Keratinocyte (primary cell): ENCODE results near the gene KCNAB2. TPM values are rescaled to one million over a fixed set of nuclear protein-coding genes. Genes with fewer than 3 reads are reported as not detected.

Experiments used
- DNase-seq: peaks from one replicate; pipeline ENCODE4 v3.0.0-alpha.2; 2011; ENCODE audit warnings: low read depth, missing footprints, low spot score
- FAIRE-seq: peaks from 2 replicates; lab custom pipeline; 2011; peaks lifted over from hg19 to GRCh38; lab: Jason Lieb, UNC
- H2AFZ ChIP-seq: 2 replicates; pipeline ENCODE4 v1.6.0; 2012; ENCODE audit warnings: low read length, control low read depth, inconsistent platforms; ENCODE audit not compliant: control insufficient read depth
- H3K27ac ChIP-seq: 2 replicates; pipeline ENCODE4 v1.5.1; 2011; ENCODE audit warnings: low read length; ENCODE audit not compliant: control insufficient read depth, insufficient read depth
- H3K27me3 ChIP-seq: 3 replicates; pipeline ENCODE4 v1.6.0; 2011; ENCODE audit warnings: low read length; ENCODE audit not compliant: control insufficient read depth, insufficient read depth; ENCODE audit errors: extremely low read depth
- H3K36me3 ChIP-seq, 2 experiments: 2 replicates in 1 of 2; 3 replicates in 1 of 2; pipeline ENCODE4 v1.5.1; 2011; ENCODE audit warnings: low read length in 2 of 2, mild to moderate bottlenecking in 1 of 2; ENCODE audit not compliant: control insufficient read depth in 2 of 2, insufficient read depth in 2 of 2; ENCODE audit errors: extremely low read depth in 1 of 2
- H3K4me1 ChIP-seq: 3 replicates; pipeline ENCODE4 v1.5.1; 2011; ENCODE audit warnings: low read length; ENCODE audit not compliant: control insufficient read depth, insufficient read depth; ENCODE audit errors: extremely low read depth
- H3K4me2 ChIP-seq: 3 replicates; pipeline ENCODE4 v1.6.0; 2011; ENCODE audit warnings: low read depth, low read length; ENCODE audit not compliant: control insufficient read depth, insufficient read depth; ENCODE audit errors: extremely low read depth
- H3K4me3 ChIP-seq, 3 experiments: fragments of 200-600 bp in 1 of 3; sonication (generic) in 1 of 3; 2 replicates in 2 of 3; 3 replicates in 1 of 3; pipeline ENCODE4 v1.5.1; 2011 to 2016; ENCODE audit warnings: low read length in 3 of 3, mild to moderate bottlenecking in 3 of 3, control low read depth in 2 of 3, inconsistent platforms in 1 of 3, low read depth in 1 of 3, mixed read lengths in 1 of 3, mixed run types in 1 of 3, moderate library complexity in 1 of 3; ENCODE audit not compliant: control insufficient read depth in 2 of 3, insufficient read depth in 2 of 3; ENCODE audit errors: extremely low read depth in 1 of 3
- H3K79me2 ChIP-seq: 2 replicates; pipeline ENCODE4 v1.6.0; 2012; ENCODE audit warnings: low read length; ENCODE audit not compliant: control insufficient read depth, insufficient read depth
- H3K9ac ChIP-seq: 3 replicates; pipeline ENCODE4 v1.6.0; 2011; ENCODE audit warnings: low read length; ENCODE audit not compliant: control insufficient read depth, insufficient read depth; ENCODE audit errors: extremely low read depth
- H3K9me1 ChIP-seq: 3 replicates; pipeline ENCODE4 v1.6.0; 2011; ENCODE audit warnings: low read length; ENCODE audit not compliant: control insufficient read depth, insufficient read depth; ENCODE audit errors: extremely low read depth
- H3K9me3 ChIP-seq: 2 replicates; pipeline ENCODE4 v1.5.1; 2012; ENCODE audit warnings: low read depth, low read length; ENCODE audit not compliant: control insufficient read depth
- H4K20me1 ChIP-seq: 3 replicates; pipeline ENCODE4 v1.6.0; 2011; ENCODE audit warnings: low read length; ENCODE audit not compliant: control insufficient read depth, insufficient read depth; ENCODE audit errors: extremely low read depth
- EZH2 ChIP-seq: IDR thresholded peaks from one replicate; pipeline ENCODE4 v1.6.1; 2012; ENCODE audit warnings: inconsistent platforms, mild to moderate bottlenecking, low read length, moderate library complexity
- dilution Hi-C: fragments of 300-500 bp; cut with MboI; formaldehyde crosslinking; loops from one replicate; pipeline ENCODE4 v1.7.0; 2020; ENCODE audit warnings: low sequenced_read_pairs; ENCODE audit not compliant: extremely low pct_ligation_motif_present
- polyA plus RNA-seq, 5 experiments: library from polyadenylated mRNA; depleted of rRNA in 3 of 5; stranded (reverse) in 3 of 5; stranded (forward) in 1 of 5; unstranded in 1 of 5; fragments of >200 nt; gene quantifications; 1 replicate in 1 of 5; 2 replicates in 3 of 5; 3 replicates in 1 of 5; pipeline versions ENCODE4 v1.2.1 to v1.2.3, GENCODE V29; 2011 to 2012; ENCODE audit warnings: missing spikeins in 2 of 5, low read depth in 1 of 5, low replicate concordance in 1 of 5
- TF ChIP-seq, protein P1 (sequence below), 3 experiments: IDR thresholded peaks in 1 of 3; conservative IDR thresholded peaks in 1 of 3; optimal IDR thresholded peaks in 1 of 3; 2 replicates in 2 of 3; 3 replicates in 1 of 3; pipeline versions ENCODE3 to v1.5.1; 2011; ENCODE audit warnings: low read length in 3 of 3, mild to moderate bottlenecking in 3 of 3, moderate library complexity in 2 of 3, control low read depth in 1 of 3, inconsistent platforms in 1 of 3; ENCODE audit not compliant: insufficient read depth in 2 of 3; ENCODE audit errors: extremely low read depth in 1 of 3

Gene KCNAB2
- polyA plus RNA-seq, 1 donor (not counting 4 experiments of a cell fraction or from before 2014, with no cell fraction given): 1.8 TPM

GRCh38 chr1:6035303-6035702, 10.4 kb upstream of the KCNAB2 start:
- FAIRE-seq: no peak
- H2AFZ ChIP-seq: no peak overlapping the region
- no peaks in the 10 kb centered on the region for H3K9me1 ChIP-seq
- TF ChIP-seq, protein P1, sequence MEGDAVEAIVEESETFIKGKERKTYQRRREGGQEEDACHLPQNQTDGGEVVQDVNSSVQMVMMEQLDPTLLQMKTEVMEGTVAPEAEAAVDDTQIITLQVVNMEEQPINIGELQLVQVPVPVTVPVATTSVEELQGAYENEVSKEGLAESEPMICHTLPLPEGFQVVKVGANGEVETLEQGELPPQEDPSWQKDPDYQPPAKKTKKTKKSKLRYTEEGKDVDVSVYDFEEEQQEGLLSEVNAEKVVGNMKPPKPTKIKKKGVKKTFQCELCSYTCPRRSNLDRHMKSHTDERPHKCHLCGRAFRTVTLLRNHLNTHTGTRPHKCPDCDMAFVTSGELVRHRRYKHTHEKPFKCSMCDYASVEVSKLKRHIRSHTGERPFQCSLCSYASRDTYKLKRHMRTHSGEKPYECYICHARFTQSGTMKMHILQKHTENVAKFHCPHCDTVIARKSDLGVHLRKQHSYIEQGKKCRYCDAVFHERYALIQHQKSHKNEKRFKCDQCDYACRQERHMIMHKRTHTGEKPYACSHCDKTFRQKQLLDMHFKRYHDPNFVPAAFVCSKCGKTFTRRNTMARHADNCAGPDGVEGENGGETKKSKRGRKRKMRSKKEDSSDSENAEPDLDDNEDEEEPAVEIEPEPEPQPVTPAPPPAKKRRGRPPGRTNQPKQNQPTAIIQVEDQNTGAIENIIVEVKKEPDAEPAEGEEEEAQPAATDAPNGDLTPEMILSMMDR (optimal IDR thresholded peaks at IDR 0.05 in 1 of 3, IDR thresholded peaks at IDR 0.05 in 1 of 3, conservative IDR thresholded peaks at IDR 0.05 in 1 of 3; ENCODE audit: extremely low read depth in 1 of 3, insufficient read depth in 2 of 3, low read length in 3 of 3): no peak
- TF ChIP-seq EZH2: no peak
- H4K20me1 ChIP-seq: peaks cover 9% of the 10 kb centered on the region
- no peaks in the 10 kb centered on the region for H3K9me3 ChIP-seq
- H3K79me2 ChIP-seq: no peaks in the 10 kb centered on the region
- peaks cover 5% of the 10 kb centered on the region for H3K27me3 ChIP-seq
- H3K4me3 ChIP-seq: no peak overlapping the region
- no peaks in the 10 kb centered on the region for H3K4me1 ChIP-seq
- no peak overlapping the region for H3K27ac ChIP-seq
- no peaks in the 10 kb centered on the region for H3K36me3 ChIP-seq
- no peak overlapping the region for H3K4me2 ChIP-seq
- no peak overlapping the region for H3K9ac ChIP-seq
- dilution Hi-C loops: no loop called here
- DNase-seq: no peak

GRCh38 chr1:6035719-6036118, 10.0 kb upstream of the KCNAB2 start:
- Histone ChIP-seq H3K27ac (no peak overlapping the region), H3K4me2 (no peak overlapping the region), H3K9me3 (no peaks in the 10 kb centered on the region), H4K20me1 (peaks cover 9% of the 10 kb centered on the region), H3K36me3 (no peaks in the 10 kb centered on the region), H3K79me2 (no peaks in the 10 kb centered on the region), H3K4me3 (no peak overlapping the region), H2AFZ (no peak overlapping the region), H3K9me1 (no peaks in the 10 kb centered on the region), H3K4me1 (no peaks in the 10 kb centered on the region), H3K9ac (no peak overlapping the region), H3K27me3 (peaks cover 5% of the 10 kb centered on the region)
- no peak for TF ChIP-seq EZH2
- TF ChIP-seq, protein P1 (optimal IDR thresholded peaks at IDR 0.05 in 1 of 3, IDR thresholded peaks at IDR 0.05 in 1 of 3, conservative IDR thresholded peaks at IDR 0.05 in 1 of 3; ENCODE audit: extremely low read depth in 1 of 3, insufficient read depth in 2 of 3, low read length in 3 of 3): no peak
- no peak for FAIRE-seq
- no peak for DNase-seq
- dilution Hi-C loops: no loop called here
